ENCODE data around the gene PFAS. TPM values are rescaled to one million over a fixed set of nuclear protein-coding genes. Genes with fewer than 3 reads are reported as not detected.

The PFAS gene
- total RNA-seq, 1 donor from 2014 or later = 35.4 TPM

DNA sequence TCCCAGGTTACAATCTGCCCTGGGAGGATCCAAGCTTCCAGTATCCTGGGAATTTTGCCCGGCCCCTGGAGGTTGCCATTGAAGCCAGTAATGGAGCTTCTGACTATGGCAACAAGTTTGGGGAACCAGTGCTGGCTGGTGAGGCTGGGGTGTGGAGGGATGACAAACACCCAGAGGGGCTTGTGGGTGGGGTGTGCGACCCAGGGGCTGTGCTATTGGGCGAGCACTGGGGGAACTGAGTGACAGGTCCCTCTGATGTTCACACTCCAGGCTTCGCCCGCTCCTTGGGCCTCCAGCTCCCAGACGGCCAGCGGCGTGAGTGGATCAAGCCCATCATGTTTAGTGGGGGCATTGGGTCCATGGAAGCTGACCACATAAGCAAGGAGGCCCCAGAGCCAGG is 8.7 kb downstream of the PFAS start:
- no peak overlapping the region for H3K27ac ChIP-seq (ENCODE audit: low read depth, low read length)
- Mint-ChIP-seq H3K27me3 (ENCODE audit: low read depth, unreplicated experiment) (no peaks in the 10 kb centered on the region), H3K9me3 (ENCODE audit: unreplicated experiment) (no peaks in the 10 kb centered on the region), H3K4me3 (ENCODE audit: unreplicated experiment) (no peak overlapping the region), H3K4me1 (ENCODE audit: low read depth, unreplicated experiment) (no peaks in the 10 kb centered on the region), H3K27ac (ENCODE audit: unreplicated experiment) (no peak overlapping the region), H3K36me3 (ENCODE audit: low read depth, unreplicated experiment) (peaks cover 6% of the 10 kb centered on the region)
- no peak overlapping the region for H3K4me2 ChIP-seq (ENCODE audit: low read length)
- no peaks in the 10 kb centered on the region for H3K9me3 ChIP-seq (ENCODE audit: insufficient read depth, low read depth, low read length)
- FAIRE-seq (no peak), DNase-seq (ENCODE audit: low read depth) (no peak)
- peaks cover 18% of the 10 kb centered on the region for H3K36me3 ChIP-seq (ENCODE audit: insufficient read depth, low read length)
- no peak overlapping the region for H2AFZ ChIP-seq (ENCODE audit: low read depth, low read length)
- no peaks in the 10 kb centered on the region for H3K4me1 ChIP-seq (ENCODE audit: insufficient read depth, low read length)
- H4K20me1 ChIP-seq (ENCODE audit: insufficient read depth, low read length) = no peaks in the 10 kb centered on the region
- no peaks in the 10 kb centered on the region for H3K27me3 ChIP-seq (ENCODE audit: insufficient read depth, low read length)
- TF ChIP-seq, protein P1, sequence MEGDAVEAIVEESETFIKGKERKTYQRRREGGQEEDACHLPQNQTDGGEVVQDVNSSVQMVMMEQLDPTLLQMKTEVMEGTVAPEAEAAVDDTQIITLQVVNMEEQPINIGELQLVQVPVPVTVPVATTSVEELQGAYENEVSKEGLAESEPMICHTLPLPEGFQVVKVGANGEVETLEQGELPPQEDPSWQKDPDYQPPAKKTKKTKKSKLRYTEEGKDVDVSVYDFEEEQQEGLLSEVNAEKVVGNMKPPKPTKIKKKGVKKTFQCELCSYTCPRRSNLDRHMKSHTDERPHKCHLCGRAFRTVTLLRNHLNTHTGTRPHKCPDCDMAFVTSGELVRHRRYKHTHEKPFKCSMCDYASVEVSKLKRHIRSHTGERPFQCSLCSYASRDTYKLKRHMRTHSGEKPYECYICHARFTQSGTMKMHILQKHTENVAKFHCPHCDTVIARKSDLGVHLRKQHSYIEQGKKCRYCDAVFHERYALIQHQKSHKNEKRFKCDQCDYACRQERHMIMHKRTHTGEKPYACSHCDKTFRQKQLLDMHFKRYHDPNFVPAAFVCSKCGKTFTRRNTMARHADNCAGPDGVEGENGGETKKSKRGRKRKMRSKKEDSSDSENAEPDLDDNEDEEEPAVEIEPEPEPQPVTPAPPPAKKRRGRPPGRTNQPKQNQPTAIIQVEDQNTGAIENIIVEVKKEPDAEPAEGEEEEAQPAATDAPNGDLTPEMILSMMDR (IDR thresholded peaks at IDR 0.05; ENCODE audit: insufficient read depth, low read depth, low read length) = no peak
- no peak for TF ChIP-seq EZH2 (IDR thresholded peaks at IDR 0.05; ENCODE audit: insufficient read depth, low read length)
- H3K9ac ChIP-seq (ENCODE audit: low read length) = no peak overlapping the region
- no peak overlapping the region for H3K4me3 ChIP-seq (ENCODE audit: insufficient read depth, low read depth, low read length)
- peaks cover 4% of the 10 kb centered on the region for H3K79me2 ChIP-seq (ENCODE audit: insufficient read depth, low read length)

DNA sequence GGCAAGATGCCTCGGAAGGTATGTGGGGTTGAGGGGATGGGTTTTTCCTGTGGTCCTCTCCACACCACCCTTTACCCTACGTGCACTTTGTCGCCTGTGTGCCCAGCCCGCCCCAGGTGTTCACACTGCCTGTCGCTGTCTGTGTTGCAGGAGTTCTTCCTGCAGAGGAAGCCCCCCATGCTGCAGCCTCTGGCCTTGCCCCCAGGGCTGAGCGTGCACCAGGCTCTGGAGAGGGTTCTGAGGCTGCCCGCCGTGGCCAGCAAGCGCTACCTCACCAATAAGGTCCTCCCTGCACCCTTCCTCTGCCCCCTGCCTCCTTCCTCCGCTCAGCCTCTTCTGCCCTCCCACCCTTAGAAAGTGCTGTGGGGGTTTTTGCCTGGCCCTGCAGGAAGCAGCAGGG is 15.2 kb downstream of the PFAS start:
- FAIRE-seq = no peak
- H3K36me3 Mint-ChIP-seq (ENCODE audit: low read depth, unreplicated experiment) = peaks cover 8% of the 10 kb centered on the region
- H2AFZ ChIP-seq (ENCODE audit: low read depth, low read length) = no peak overlapping the region

More for the DNA sequence above, 15.2 kb downstream of the PFAS start:
- DNase-seq (ENCODE audit: low read depth) = no peak
- no peak overlapping the region for H3K4me3 ChIP-seq (ENCODE audit: insufficient read depth, low read depth, low read length)
- no peak overlapping the region for H3K9ac ChIP-seq (ENCODE audit: low read length)
- H3K27ac ChIP-seq (ENCODE audit: low read depth, low read length) = no peak overlapping the region
- H3K4me2 ChIP-seq (ENCODE audit: low read length) = no peak overlapping the region
- no peaks in the 10 kb centered on the region for H4K20me1 ChIP-seq (ENCODE audit: insufficient read depth, low read length)
- Mint-ChIP-seq H3K4me3 (ENCODE audit: unreplicated experiment) (no peak overlapping the region), H3K27ac (ENCODE audit: unreplicated experiment) (no peak overlapping the region), H3K27me3 (ENCODE audit: low read depth, unreplicated experiment) (no peaks in the 10 kb centered on the region), H3K9me3 (ENCODE audit: unreplicated experiment) (no peaks in the 10 kb centered on the region), H3K4me1 (ENCODE audit: low read depth, unreplicated experiment) (no peaks in the 10 kb centered on the region)
- H3K4me1 ChIP-seq (ENCODE audit: insufficient read depth, low read length) = no peaks in the 10 kb centered on the region
- no peak for TF ChIP-seq EZH2 (IDR thresholded peaks at IDR 0.05; ENCODE audit: insufficient read depth, low read length)
- TF ChIP-seq, protein P1 (IDR thresholded peaks at IDR 0.05; ENCODE audit: insufficient read depth, low read depth, low read length) = no peak
- no peaks in the 10 kb centered on the region for H3K27me3 ChIP-seq (ENCODE audit: insufficient read depth, low read length)
- H3K36me3 ChIP-seq (ENCODE audit: insufficient read depth, low read length) = peaks cover 9% of the 10 kb centered on the region
- H3K79me2 ChIP-seq (ENCODE audit: insufficient read depth, low read length) = no peaks in the 10 kb centered on the region
- H3K9me3 ChIP-seq (ENCODE audit: insufficient read depth, low read depth, low read length) = no peaks in the 10 kb centered on the region

Measured in astrocyte (in vitro differentiated cells and primary cell).